CD4-positive, alpha-beta T cell treated with Interleukin-6 at 100 ng/mL for 8 hours (primary cell): ENCODE measurements around the gene SORL1.

Experiments
- DNase-seq: peaks from one replicate; pipeline ENCODE4 v3.0.0-alpha.2; 2020; ENCODE audit warnings: mixed read lengths, low spot score

SORL1 gene

GRCh38 chr11:121429556-121429955 is 22.6 kb upstream of the SORL1 start:
- DNase-seq: no peak

GRCh38 chr11:121431820-121432526 is 20.1 kb upstream of the SORL1 start:
- no peak for DNase-seq

GRCh38 chr11:121435132-121435531 is 17.0 kb upstream of the SORL1 start:
- DNase-seq: no peak

GRCh38 chr11:121435551-121436511 is 16.3 kb upstream of the SORL1 start:
- DNase-seq: no peak

- no peak for DNase-seq
Measured at GRCh38 chr11:121437018-121437685, 15.0 kb upstream of the SORL1 start.

GRCh38 chr11:121437686-121438078 is 14.4 kb upstream of the SORL1 start:
- no peak for DNase-seq

- DNase-seq: no peak
Measured at GRCh38 chr11:121439337-121439736, 12.8 kb upstream of the SORL1 start.

- no peak for DNase-seq
Measured at GRCh38 chr11:121439759-121440158, 12.4 kb upstream of the SORL1 start.

- no peak for DNase-seq
Measured at GRCh38 chr11:121441521-121441920, 10.6 kb upstream of the SORL1 start.

GRCh38 chr11:121443688-121444275 is 8.3 kb upstream of the SORL1 start:
- no peak for DNase-seq

GRCh38 chr11:121444526-121444925 is 7.6 kb upstream of the SORL1 start:
- DNase-seq: no peak

- no peak for DNase-seq
Measured at GRCh38 chr11:121445071-121445768, 6.9 kb upstream of the SORL1 start.

GRCh38 chr11:121446752-121447156 is 5.4 kb upstream of the SORL1 start:
- no peak for DNase-seq

- DNase-seq: no peak
Measured at GRCh38 chr11:121448011-121448410, 4.1 kb upstream of the SORL1 start.

- no peak for DNase-seq
Measured at GRCh38 chr11:121448431-121448941, 3.6 kb upstream of the SORL1 start.

GRCh38 chr11:121449123-121449522 is 3.0 kb upstream of the SORL1 start:
- peak; percentile 70 for DNase-seq

- peak; percentile 31 for DNase-seq
Measured at GRCh38 chr11:121449626-121450025, 2.5 kb upstream of the SORL1 start.

- peak; percentile 47 for DNase-seq
Measured at GRCh38 chr11:121450401-121450800, 1.7 kb upstream of the SORL1 start.

- DNase-seq: peak; percentile 54
Measured at GRCh38 chr11:121451178-121451985, 732 bp upstream of the SORL1 start.

- DNase-seq: peak; percentile 72
Measured at GRCh38 chr11:121452609-121453150, 566 bp downstream of the SORL1 start, which contains the start of gene SORL1-AS1. TSS of gene SORL1-AS1 (minus strand) at chr11:121452967.
